H1 (cell line): ENCODE results near the gene ODC1. TPM values are rescaled to one million over a fixed set of nuclear protein-coding genes. Genes with fewer than 3 reads are reported as not detected.

Experiments used
- CTCF ChIA-PET: fragments of 300-600 bp; sonication (Branson Sonifier 250); formaldehyde crosslinking; loops from one replicate; lab custom pipeline; 2021; ENCODE audit not compliant: partially characterized antibody; lab: Charles Lee
- POLR2A ChIA-PET: fragments of 300-600 bp; sonication (Branson Sonifier 250); formaldehyde crosslinking; loops from one replicate; lab custom pipeline; 2021; ENCODE audit warnings: inconsistent platforms; ENCODE audit not compliant: partially characterized antibody; lab: Charles Lee
- DNase-seq, 2 experiments: peaks; one replicate each; pipeline versions ENCODE4 v3.0.0 to v3.0.0-alpha.2; 2010 to 2022; ENCODE audit warnings: low spot score in 2 of 2, low read depth in 1 of 2, mixed read lengths in 1 of 2
- FAIRE-seq: peaks from 2 replicates; lab custom pipeline; 2011; peaks lifted over from hg19 to GRCh38; lab: Jason Lieb, UNC
- H2AFZ ChIP-seq: 2 replicates; pipeline ENCODE4 v1.8.1; 2012; ENCODE audit warnings: low read length, inconsistent platforms
- H2AK5ac ChIP-seq: 2 replicates; pipeline ENCODE4 v1.6.1; 2013; ENCODE audit warnings: low read depth, low read length
- H2BK120ac ChIP-seq: replicated peaks from 2 replicates; pipeline ENCODE3; 2013; ENCODE audit warnings: low read depth, low read length, inconsistent platforms
- H2BK12ac ChIP-seq: 2 replicates; pipeline ENCODE4 v1.6.1; 2013; ENCODE audit warnings: low read depth, low read length
- H2BK15ac ChIP-seq: 2 replicates; pipeline ENCODE4 v1.6.1; 2013; ENCODE audit warnings: low read length
- H2BK20ac ChIP-seq: 2 replicates; pipeline ENCODE4 v1.6.1; 2013; ENCODE audit warnings: low read length
- H2BK5ac ChIP-seq: 2 replicates; pipeline ENCODE4 v1.6.1; 2013; ENCODE audit warnings: low read depth, low read length
- H3K14ac ChIP-seq: 2 replicates; pipeline ENCODE4 v1.6.1; 2013; ENCODE audit warnings: inconsistent platforms; ENCODE audit not compliant: insufficient read length
- H3K18ac ChIP-seq: 2 replicates; pipeline ENCODE4 v1.6.1; 2013; ENCODE audit warnings: low read length; ENCODE audit errors: extremely low read depth
- H3K23ac ChIP-seq: 2 replicates; pipeline ENCODE4 v1.6.1; 2013; ENCODE audit warnings: inconsistent platforms; ENCODE audit not compliant: insufficient read length
- H3K23me2 ChIP-seq: 2 replicates; pipeline ENCODE4 v1.6.1; 2013; ENCODE audit warnings: low read depth, low read length
- H3K27ac ChIP-seq: 2 replicates; pipeline ENCODE4 v1.6.1; 2011; ENCODE audit warnings: low read depth, low read length, inconsistent platforms
- H3K27me3 ChIP-seq, 4 experiments: replicated peaks in 1 of 4; 1 replicate in 1 of 4; 2 replicates in 3 of 4; pipeline versions ENCODE4 v1.6.1 to v1.8.1; 2011 to 2013; ENCODE audit warnings: low read length in 3 of 4, mild to moderate bottlenecking in 3 of 4, inconsistent platforms in 2 of 4, mixed read lengths in 2 of 4, moderate library complexity in 1 of 4; ENCODE audit not compliant: control insufficient read depth in 3 of 4, insufficient read depth in 3 of 4; ENCODE audit errors: extremely low read depth in 1 of 4
- H3K36me3 ChIP-seq, 4 experiments: 2 replicates each; pipeline versions ENCODE4 v1.6.1 to v1.8.1; 2011 to 2013; ENCODE audit warnings: mild to moderate bottlenecking in 4 of 4, low read length in 3 of 4, moderate library complexity in 2 of 4, control low read depth in 1 of 4, inconsistent platforms in 1 of 4; ENCODE audit not compliant: insufficient read depth in 4 of 4, control insufficient read depth in 2 of 4
- H3K4ac ChIP-seq: replicated peaks from 2 replicates; pipeline ENCODE3; 2013; ENCODE audit warnings: low read length, low read depth, mixed read lengths, inconsistent platforms; ENCODE audit not compliant: insufficient read length
- H3K4me1 ChIP-seq, 4 experiments: replicated peaks in 1 of 4; 1 replicate in 1 of 4; 2 replicates in 3 of 4; pipeline versions ENCODE4 v1.6.1 to v1.8.1; 2011 to 2013; ENCODE audit warnings: low read length in 3 of 4, inconsistent platforms in 2 of 4, mixed read lengths in 1 of 4; ENCODE audit not compliant: insufficient read depth in 4 of 4, control insufficient read depth in 3 of 4
- H3K4me2 ChIP-seq, 2 experiments: 2 replicates each; pipeline versions ENCODE4 v1.6.1 to v1.8.1; 2011 to 2013; ENCODE audit warnings: low read depth in 2 of 2, low read length in 2 of 2, control low read depth in 1 of 2, inconsistent platforms in 1 of 2, mild to moderate bottlenecking in 1 of 2; ENCODE audit not compliant: insufficient read depth in 1 of 2
- H3K4me3 ChIP-seq, 4 experiments: fragments of 200-600, 300-600 bp in 1 of 4; sonication (generic), shearing (Covaris generic), sonication (Bioruptor Twin) in 1 of 4; 2 replicates each; pipeline versions ENCODE4 v1.5.1 to v1.8.1; 2011 to 2016; ENCODE audit warnings: low read length in 4 of 4, low read depth in 3 of 4, control low read depth in 2 of 4, inconsistent platforms in 2 of 4, mild to moderate bottlenecking in 2 of 4, mixed read lengths in 1 of 4, moderate library complexity in 1 of 4; ENCODE audit not compliant: insufficient read depth in 2 of 4; ENCODE audit errors: extremely low read depth in 1 of 4
- H3K56ac ChIP-seq: replicated peaks from 2 replicates; pipeline ENCODE3; 2013; ENCODE audit warnings: low read depth, mild to moderate bottlenecking, mixed read lengths, low read length, inconsistent platforms; ENCODE audit not compliant: insufficient read length
- H3K79me1 ChIP-seq: 2 replicates; pipeline ENCODE4 v1.6.1; 2013; ENCODE audit warnings: low read depth, low read length, control low read depth
- H3K79me2 ChIP-seq, 2 experiments: 2 replicates each; pipeline versions ENCODE4 v1.6.1 to v1.8.1; 2012 to 2013; ENCODE audit warnings: low read length in 2 of 2, mild to moderate bottlenecking in 2 of 2, inconsistent platforms in 1 of 2; ENCODE audit not compliant: insufficient read depth in 2 of 2, control insufficient read depth in 1 of 2
- H3K9ac ChIP-seq, 4 experiments: replicated peaks in 1 of 4; 1 replicate in 1 of 4; 2 replicates in 3 of 4; pipeline versions ENCODE4 v1.6.1 to v1.8.1; 2011 to 2013; ENCODE audit warnings: low read depth in 3 of 4, low read length in 3 of 4, control low read depth in 2 of 4, mild to moderate bottlenecking in 2 of 4, moderate library complexity in 2 of 4, inconsistent platforms in 1 of 4; ENCODE audit errors: extremely low read depth in 1 of 4
- H3K9me3 ChIP-seq, 2 experiments: 2 replicates each; pipeline versions ENCODE4 v1.6.1 to v1.8.1; 2012 to 2013; ENCODE audit warnings: mild to moderate bottlenecking in 2 of 2, moderate library complexity in 2 of 2, control low read depth in 1 of 2, inconsistent platforms in 1 of 2, low read depth in 1 of 2, low read length in 1 of 2, mixed read lengths in 1 of 2; ENCODE audit not compliant: insufficient read depth in 2 of 2
- H4K20me1 ChIP-seq, 2 experiments: replicated peaks in 1 of 2; 2 replicates each; pipeline versions ENCODE3 to v1.8.1; 2011 to 2013; ENCODE audit warnings: inconsistent platforms in 2 of 2, low read length in 2 of 2, mild to moderate bottlenecking in 1 of 2; ENCODE audit not compliant: insufficient read depth in 2 of 2, control insufficient read depth in 1 of 2
- H4K5ac ChIP-seq: 2 replicates; pipeline ENCODE4 v1.6.1; 2013; ENCODE audit warnings: low read length, low read depth, mixed read lengths, inconsistent platforms; ENCODE audit not compliant: insufficient read length
- H4K8ac ChIP-seq: 2 replicates; pipeline ENCODE4 v1.8.0; 2013; ENCODE audit warnings: mild to moderate bottlenecking, moderate library complexity, low read length, inconsistent platforms; ENCODE audit not compliant: insufficient read depth; ENCODE audit errors: extremely low read depth
- H4K91ac ChIP-seq: replicated peaks from 2 replicates; pipeline ENCODE3; 2013; ENCODE audit warnings: low read length, mixed read lengths, inconsistent platforms; ENCODE audit not compliant: insufficient read length
- RNF2 ChIP-seq: fragments of 200-900, 300-1000 bp; sonication (generic); IDR thresholded peaks from 2 replicates; pipeline ENCODE4 v1.7.1; 2016; ENCODE audit warnings: borderline replicate concordance, low read depth, mild to moderate bottlenecking, antibody characterized with exemption, low read length; ENCODE audit not compliant: poor library complexity, severe bottlenecking; ENCODE audit errors: missing control alignments
- TEAD4 ChIP-seq: IDR thresholded peaks from 2 replicates; pipeline ENCODE4 v1.6.1; 2012; ENCODE audit warnings: low read depth, low read length, inconsistent platforms, mixed read lengths
- WGBS, 2 experiments: shearing (Covaris generic) in 1 of 2; methylation state at CpG; one replicate each; pipeline versions ENCODE4 v1.1.6 to v1.1.7; 2013 to 2015; ENCODE audit warnings: low lambda C conversion rate in 2 of 2, mixed read lengths in 2 of 2, inconsistent platforms in 1 of 2, low coverage in 1 of 2, missing lambda C conversion rate in 1 of 2; ENCODE audit not compliant: insufficient replicate concordance in 2 of 2, insufficient coverage in 1 of 2, insufficient read length in 1 of 2; ENCODE audit errors: extremely low coverage in 1 of 2, missing lambda C conversion rate in 1 of 2; 5-methylcytosine and 5-hydroxymethylcytosine counted together
- polyA plus RNA-seq, 7 experiments: library from polyadenylated mRNA; depleted of rRNA in 3 of 7; stranded (reverse) in 5 of 7; unstranded in 2 of 7; fragments of >200 nt in 5 of 7; fragments of 200-250 nt in 2 of 7; gene quantifications; 1 replicate in 5 of 7; 2 replicates in 1 of 7; 4 replicates in 1 of 7; pipeline versions ENCODE4 v1.2.1 to v1.2.3, GENCODE V29; 2011 to 2013; ENCODE audit warnings: missing spikeins in 2 of 7, mixed read lengths in 2 of 7
- total RNA-seq: library from RNA; stranded (reverse); fragmentation: NEBNext Ultra II Directional; extraction: Animal tissue kit (Norgen Biotek cat#: 25700); gene quantifications from 2 replicates; pipeline ENCODE4 v1.2.1, GENCODE V29; 2021

ODC1 gene
- total and polyA plus RNA-seq, 2 of the 8 experiments (the other 6 are each of a cell fraction or from before 2014, with no cell fraction given) = 57.2 to 76.7 TPM

DNA sequence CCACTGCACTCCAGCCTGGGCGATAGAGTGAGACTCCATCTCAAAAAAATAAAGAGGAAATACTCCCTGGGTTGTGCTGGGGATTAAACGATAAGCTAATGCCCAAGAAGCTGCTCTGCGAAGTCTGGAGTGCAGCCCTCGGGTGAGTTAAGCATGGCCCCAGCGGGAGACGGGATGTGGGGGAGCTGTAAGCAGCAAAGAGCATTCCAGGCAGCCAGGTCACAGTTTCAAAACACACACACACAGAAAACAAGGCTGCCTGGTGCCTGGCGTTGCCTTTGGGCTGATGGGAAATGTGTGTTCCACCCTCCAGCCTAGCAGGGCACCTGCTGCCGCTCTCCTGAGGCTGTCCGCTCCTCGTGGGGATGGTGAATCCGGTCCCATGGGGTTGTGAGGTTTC lies 24.1 kb downstream of the ODC1 start:
- H3K9ac ChIP-seq = no peak overlapping the region
- CTCF ChIA-PET = interaction anchor here (1.1 to 2.2 kb wide), 6 partner anchors 9 to 282 kb away, joined by 4 to 13 read pairs (median 6); no protein-coding TSS in a partner anchor

More for the DNA sequence above, 24.1 kb downstream of the ODC1 start:
- Histone ChIP-seq H3K18ac (no peak overlapping the region), H3K23ac (no peak overlapping the region), H3K79me2 (no peaks in the 10 kb centered on the region), H4K20me1 (peaks cover 0 to 2% of the 10 kb centered on the region in 2 experiments), H3K4me1 (no peaks in the 10 kb centered on the region), H2BK15ac (no peak overlapping the region), H3K36me3 (no peaks in the 10 kb centered on the region), H3K9me3 (no peaks in the 10 kb centered on the region), H4K5ac (no peak overlapping the region), H3K27ac (no peak overlapping the region), H3K23me2 (no peaks in the 10 kb centered on the region), H2AK5ac (no peak overlapping the region), H3K4me2 (no peak overlapping the region), H3K4me3 (no peak overlapping the region), H2BK12ac (no peak overlapping the region), H3K56ac (no peak overlapping the region), H2BK5ac (no peak overlapping the region), H4K8ac (no peak overlapping the region; the same call in 1 of the 2 replicates), H3K4ac (no peak overlapping the region), H4K91ac (no peak overlapping the region), H2AFZ (no peak overlapping the region), H2BK20ac (no peak overlapping the region), H2BK120ac (no peak overlapping the region), H3K27me3 (no peaks in the 10 kb centered on the region), H3K14ac (no peak overlapping the region), H3K79me1 (no peaks in the 10 kb centered on the region)
- no peak for TF ChIP-seq RNF2
- TF ChIP-seq TEAD4 = 0 out of 2 replicates have a peak, but pooled peaks have one; percentile 12
- 89% methylated on average over 11 of the region's 11 CpGs; no CpG with 5 or more reads in 1 of the 2 experiments for WGBS, 2 experiments
- POLR2A ChIA-PET = interaction anchor here (1.4 kb wide), 1 partner anchor 23 kb away, joined by 3 read pairs; no protein-coding TSS in a partner anchor
- no peak for FAIRE-seq
- no peak for DNase-seq
